ENCODE measurements around the gene NEAT1.
A peak's percentile ranks its signal among the peaks of the same experiment; 100 is the strongest.

NEAT1 gene

GRCh38 chr11:65419772-65420481 is 2.7 kb upstream of the NEAT1 start:
- H3K9ac ChIP-seq: peak overlapping the region; percentile 99

DNA sequence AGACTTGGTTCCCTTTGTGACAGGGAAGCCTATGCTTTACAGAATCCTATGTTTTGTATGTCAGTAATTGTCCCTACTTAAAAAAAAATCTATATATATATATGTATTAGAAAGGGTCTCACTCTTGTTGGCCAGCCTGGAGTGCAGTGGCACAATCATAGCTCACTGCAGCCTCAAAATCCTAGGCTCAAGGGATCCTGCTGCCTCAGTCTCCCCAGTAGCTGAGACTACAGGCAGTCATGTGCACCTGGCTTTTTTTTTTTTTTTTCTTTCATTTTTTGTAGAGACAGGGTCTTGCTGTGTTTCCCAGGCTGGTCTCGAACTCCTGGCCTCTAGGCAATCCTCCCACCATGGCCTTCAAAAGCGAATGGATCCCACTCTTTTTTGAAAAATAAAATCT is 2.1 kb upstream of the NEAT1 start:
- H3K4me2 ChIP-seq: peak overlapping the region; percentile 99
- H4K20me1 ChIP-seq (ENCODE audit: insufficient read depth): peaks cover 18% of the 10 kb centered on the region
- peaks cover 51% of the 10 kb centered on the region for H3K4me1 ChIP-seq (ENCODE audit: low read depth, poor library complexity, severe bottlenecking)
- H3K79me2 ChIP-seq (ENCODE audit: insufficient read depth, low read depth): peaks cover 77% of the 10 kb centered on the region
- TF ChIP-seq, protein P1, sequence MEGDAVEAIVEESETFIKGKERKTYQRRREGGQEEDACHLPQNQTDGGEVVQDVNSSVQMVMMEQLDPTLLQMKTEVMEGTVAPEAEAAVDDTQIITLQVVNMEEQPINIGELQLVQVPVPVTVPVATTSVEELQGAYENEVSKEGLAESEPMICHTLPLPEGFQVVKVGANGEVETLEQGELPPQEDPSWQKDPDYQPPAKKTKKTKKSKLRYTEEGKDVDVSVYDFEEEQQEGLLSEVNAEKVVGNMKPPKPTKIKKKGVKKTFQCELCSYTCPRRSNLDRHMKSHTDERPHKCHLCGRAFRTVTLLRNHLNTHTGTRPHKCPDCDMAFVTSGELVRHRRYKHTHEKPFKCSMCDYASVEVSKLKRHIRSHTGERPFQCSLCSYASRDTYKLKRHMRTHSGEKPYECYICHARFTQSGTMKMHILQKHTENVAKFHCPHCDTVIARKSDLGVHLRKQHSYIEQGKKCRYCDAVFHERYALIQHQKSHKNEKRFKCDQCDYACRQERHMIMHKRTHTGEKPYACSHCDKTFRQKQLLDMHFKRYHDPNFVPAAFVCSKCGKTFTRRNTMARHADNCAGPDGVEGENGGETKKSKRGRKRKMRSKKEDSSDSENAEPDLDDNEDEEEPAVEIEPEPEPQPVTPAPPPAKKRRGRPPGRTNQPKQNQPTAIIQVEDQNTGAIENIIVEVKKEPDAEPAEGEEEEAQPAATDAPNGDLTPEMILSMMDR (conservative IDR thresholded peaks at IDR 0.05; ENCODE audit: low read depth, low read length): no peak
- H3K27me3 ChIP-seq (ENCODE audit: insufficient read depth, low read depth): no peaks in the 10 kb centered on the region
- peak overlapping the region; percentile 100 for H3K27ac ChIP-seq
- H3K4me3 ChIP-seq (IDR thresholded peaks at IDR 0.05; ENCODE audit: insufficient read depth, low read depth, low read length): no peak overlapping the region
- H3K9ac ChIP-seq: peak overlapping the region; percentile 99
- H2AFZ ChIP-seq (ENCODE audit: low read depth): no peak overlapping the region
- H3K36me3 ChIP-seq (ENCODE audit: insufficient read depth): no peaks in the 10 kb centered on the region

More at GRCh38 chr11:65419772-65420481, 2.7 kb upstream of the NEAT1 start:
- Histone ChIP-seq H3K27me3 (ENCODE audit: insufficient read depth, low read depth) (no peaks in the 10 kb centered on the region), H3K4me2 (peak overlapping the region; percentile 99), H3K4me1 (ENCODE audit: low read depth, poor library complexity, severe bottlenecking) (peaks cover 48% of the 10 kb centered on the region), H2AFZ (ENCODE audit: low read depth) (no peak overlapping the region), H4K20me1 (ENCODE audit: insufficient read depth) (peaks cover 13% of the 10 kb centered on the region), H3K79me2 (ENCODE audit: insufficient read depth, low read depth) (peaks cover 71% of the 10 kb centered on the region), H3K36me3 (ENCODE audit: insufficient read depth) (no peaks in the 10 kb centered on the region), H3K4me3 (IDR thresholded peaks at IDR 0.05; ENCODE audit: insufficient read depth, low read depth, low read length) (no peak overlapping the region), H3K27ac (peak overlapping the region; percentile 100)
- TF ChIP-seq, protein P1 (conservative IDR thresholded peaks at IDR 0.05; ENCODE audit: low read depth, low read length): no peak

- H3K4me3 ChIP-seq (IDR thresholded peaks at IDR 0.05; ENCODE audit: insufficient read depth, low read depth, low read length): no peak overlapping the region
- H3K27me3 ChIP-seq (ENCODE audit: insufficient read depth, low read depth): no peaks in the 10 kb centered on the region
- H3K4me2 ChIP-seq: peak overlapping the region; percentile 99
- peak overlapping the region; percentile 100 for H3K27ac ChIP-seq
- no peaks in the 10 kb centered on the region for H3K36me3 ChIP-seq (ENCODE audit: insufficient read depth)
- peaks cover 25% of the 10 kb centered on the region for H4K20me1 ChIP-seq (ENCODE audit: insufficient read depth)
- TF ChIP-seq, protein P1 (conservative IDR thresholded peaks at IDR 0.05; ENCODE audit: low read depth, low read length): no peak
- no peak overlapping the region for H2AFZ ChIP-seq (ENCODE audit: low read depth)
- H3K79me2 ChIP-seq (ENCODE audit: insufficient read depth, low read depth): peaks cover 83% of the 10 kb centered on the region
- H3K4me1 ChIP-seq (ENCODE audit: low read depth, poor library complexity, severe bottlenecking): peaks cover 51% of the 10 kb centered on the region
- H3K9ac ChIP-seq: peak overlapping the region; percentile 99
Observed at GRCh38 chr11:65420979-65421793, 1.4 kb upstream of the NEAT1 start.

- Histone ChIP-seq H3K36me3 (ENCODE audit: insufficient read depth) (no peaks in the 10 kb centered on the region), H3K9ac (peak overlapping the region; percentile 99), H3K4me2 (peak overlapping the region; percentile 99), H3K4me1 (ENCODE audit: low read depth, poor library complexity, severe bottlenecking) (peaks cover 53% of the 10 kb centered on the region), H4K20me1 (ENCODE audit: insufficient read depth) (peaks cover 30% of the 10 kb centered on the region), H3K4me3 (IDR thresholded peaks at IDR 0.05; ENCODE audit: insufficient read depth, low read depth, low read length) (no peak overlapping the region), H3K79me2 (ENCODE audit: insufficient read depth, low read depth) (peaks cover 85% of the 10 kb centered on the region), H3K27me3 (ENCODE audit: insufficient read depth, low read depth) (no peaks in the 10 kb centered on the region), H3K27ac (peak overlapping the region; percentile 100), H2AFZ (ENCODE audit: low read depth) (peak overlapping the region; percentile 60)
- TF ChIP-seq, protein P1 (conservative IDR thresholded peaks at IDR 0.05; ENCODE audit: low read depth, low read length): no peak
Observed at GRCh38 chr11:65421794-65422632, 585 bp upstream of the NEAT1 start.
